HL-60 (cell line): Measurements from ENCODE around the gene ARV1.

Source experiments
- CTCF ChIP-seq: IDR thresholded peaks from one replicate; pipeline ENCODE4 v1.5.1; 2011; ENCODE audit warnings: low read length, control low read depth, inconsistent platforms; ENCODE audit not compliant: insufficient read depth
- GABPA ChIP-seq: IDR thresholded peaks from 2 replicates; pipeline ENCODE4 v1.6.1; 2012; ENCODE audit warnings: low read depth
- POLR2AphosphoS5 ChIP-seq: IDR thresholded peaks from 2 replicates; pipeline ENCODE4 v1.6.1; 2012; ENCODE audit warnings: low read depth
- REST ChIP-seq: IDR thresholded peaks from 2 replicates; pipeline ENCODE4 v1.6.1; 2012; ENCODE audit warnings: low read depth; ENCODE audit not compliant: insufficient replicate concordance
- SPI1 ChIP-seq: IDR thresholded peaks from 2 replicates; pipeline ENCODE4 v1.6.1; 2012; ENCODE audit warnings: low read depth, mild to moderate bottlenecking, borderline replicate concordance

GRCh38 chr1:230930986-230931385, 47.9 kb upstream of the ARV1 start:
- TF ChIP-seq CTCF (no peak), POLR2AphosphoS5 (no peak), GABPA (no peak), REST (no peak), SPI1 (no peak)
